ENCODE measurements around the gene APH1B.

APH1B gene

DNA sequence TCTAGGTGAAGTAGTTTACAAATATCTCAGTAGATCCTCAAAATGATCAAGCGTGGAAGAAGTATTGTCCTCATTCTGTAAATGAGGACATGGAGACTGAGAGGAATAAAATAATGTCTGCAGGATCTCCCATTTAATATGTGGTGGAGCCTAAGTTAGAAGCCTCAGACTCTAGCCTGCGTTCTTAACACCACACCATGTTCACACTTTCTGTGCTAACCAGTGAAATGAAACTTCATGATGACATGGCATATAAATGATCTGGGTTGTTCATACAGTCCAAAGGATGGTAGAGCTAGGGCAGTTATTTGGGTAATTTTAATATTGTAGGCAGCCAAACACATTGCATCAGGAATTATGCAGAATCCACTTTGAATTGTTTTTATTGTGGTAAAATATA, 25.1 kb upstream of the APH1B start:
- DNase-seq (ENCODE audit: low read depth), result no peak

DNA sequence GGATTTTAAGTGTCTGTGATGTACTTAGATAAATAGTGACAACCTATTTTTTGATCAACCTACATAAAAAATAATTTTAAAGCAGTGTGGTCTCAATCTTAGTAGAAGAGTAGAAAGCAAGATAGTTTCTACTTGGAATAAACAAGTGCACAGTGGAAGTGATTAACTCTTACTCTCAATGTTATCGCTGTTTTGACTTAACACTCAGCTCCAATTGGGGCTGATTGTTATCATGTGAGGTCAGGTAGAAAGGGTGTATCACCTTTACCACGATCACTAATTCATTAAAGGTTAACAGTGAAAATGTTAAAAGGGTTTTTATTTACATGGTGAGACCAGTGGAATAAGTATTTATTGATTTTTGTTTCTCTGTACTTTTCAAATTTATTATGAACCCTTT, 22.4 kb upstream of the APH1B start:
- no peak for DNase-seq (ENCODE audit: low read depth)

DNA sequence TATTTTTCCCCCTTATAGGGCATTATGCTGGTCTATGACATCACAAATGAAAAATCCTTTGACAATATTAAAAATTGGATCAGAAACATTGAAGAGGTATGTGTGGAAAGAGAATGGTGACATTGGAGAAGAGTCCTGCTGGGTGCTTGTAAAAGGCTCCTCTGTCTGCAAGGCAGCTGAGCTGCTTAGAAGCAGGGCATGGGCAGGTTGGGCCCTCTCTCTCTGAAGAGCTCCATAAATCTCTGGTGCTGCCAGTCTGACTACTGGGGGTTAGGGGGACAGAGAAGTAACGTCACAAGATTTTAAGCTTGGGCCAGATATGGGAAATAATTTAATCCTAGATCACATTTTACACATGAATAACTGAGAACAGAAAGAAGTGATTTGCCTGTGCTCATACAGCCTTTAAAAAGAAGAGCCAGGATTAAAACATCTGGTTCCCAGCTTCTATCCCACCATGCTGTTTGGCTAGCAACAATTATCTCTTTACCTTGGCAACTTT, 21.9 kb upstream of the APH1B start:
- no peak for DNase-seq (ENCODE audit: low read depth)

DNA sequence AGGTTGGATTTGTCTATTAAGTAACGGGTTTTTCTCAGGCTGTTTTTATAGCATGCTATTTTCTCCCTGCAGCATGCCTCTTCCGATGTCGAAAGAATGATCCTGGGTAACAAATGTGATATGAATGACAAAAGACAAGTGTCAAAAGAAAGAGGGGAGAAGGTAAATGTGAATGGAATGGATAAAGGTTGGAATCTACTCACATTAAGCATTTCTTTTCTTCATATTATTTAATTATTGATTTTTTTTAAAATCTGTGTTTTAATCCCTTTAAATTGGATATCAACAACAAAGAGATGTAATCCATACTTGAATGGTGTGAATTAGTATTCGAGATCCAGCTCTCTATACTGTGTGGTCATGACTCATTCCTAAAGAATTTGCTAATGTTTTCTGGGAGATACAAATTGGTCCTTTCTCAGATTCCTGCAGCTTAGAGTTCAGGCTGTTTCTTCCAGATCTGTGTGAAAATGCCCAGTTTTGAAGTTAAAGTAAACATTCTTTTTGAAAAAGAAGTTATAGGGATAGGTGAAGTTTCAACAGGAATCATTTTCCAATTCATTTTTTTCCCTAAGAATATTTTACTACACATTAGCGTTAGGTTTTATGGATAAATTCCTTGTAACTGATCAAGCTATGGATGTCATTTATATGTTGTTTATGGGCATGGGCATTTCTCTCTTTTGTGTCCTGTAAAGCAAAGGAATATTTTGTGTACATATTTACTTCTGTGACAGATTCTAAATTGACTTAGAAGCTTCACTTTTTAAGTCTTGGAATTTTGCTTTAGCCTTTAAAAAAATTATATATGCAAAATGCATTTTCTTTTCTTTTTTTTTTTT, 20.8 kb upstream of the APH1B start:
- DNase-seq (ENCODE audit: low read depth), result no peak

DNA sequence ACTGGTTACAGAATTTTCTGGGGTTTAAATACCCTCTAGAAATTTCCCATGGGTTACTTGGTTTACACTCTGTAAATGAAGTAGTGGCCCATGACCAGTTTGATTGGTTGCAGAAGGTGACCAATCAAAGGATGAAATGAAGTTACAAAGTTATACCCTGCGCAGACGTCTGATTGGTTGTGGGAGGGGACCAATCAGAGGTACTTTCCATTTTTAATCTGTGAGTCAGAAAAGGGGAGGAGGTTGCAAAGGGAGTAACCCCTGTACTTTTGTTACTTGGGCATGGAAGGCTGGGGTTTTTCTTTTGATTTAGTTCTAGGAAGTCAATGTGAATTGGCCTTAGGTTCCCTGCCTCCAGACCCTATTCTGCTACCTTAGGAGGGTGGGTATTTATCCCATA, 18.7 kb upstream of the APH1B start:
- DNase-seq (ENCODE audit: low read depth), result no peak

DNA sequence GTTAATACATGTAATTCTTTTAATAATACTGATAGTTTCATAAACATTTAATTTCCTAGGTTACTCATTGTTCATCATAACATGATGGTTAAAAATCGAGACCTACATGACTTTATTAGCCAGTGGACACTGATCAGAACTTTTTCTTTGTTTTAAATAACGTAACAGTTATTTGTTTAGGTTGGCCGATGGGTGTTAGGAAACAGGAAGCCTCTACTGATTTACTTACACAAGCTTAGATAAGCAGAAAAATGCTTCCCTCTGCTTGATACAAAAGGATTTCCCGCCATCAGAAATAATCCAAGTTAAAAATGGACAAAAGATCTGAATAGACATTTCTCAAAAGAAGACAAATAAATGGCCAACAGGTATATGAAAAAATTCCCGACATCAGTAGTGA, 16.6 kb upstream of the APH1B start:
- no peak for DNase-seq (ENCODE audit: low read depth)

DNA sequence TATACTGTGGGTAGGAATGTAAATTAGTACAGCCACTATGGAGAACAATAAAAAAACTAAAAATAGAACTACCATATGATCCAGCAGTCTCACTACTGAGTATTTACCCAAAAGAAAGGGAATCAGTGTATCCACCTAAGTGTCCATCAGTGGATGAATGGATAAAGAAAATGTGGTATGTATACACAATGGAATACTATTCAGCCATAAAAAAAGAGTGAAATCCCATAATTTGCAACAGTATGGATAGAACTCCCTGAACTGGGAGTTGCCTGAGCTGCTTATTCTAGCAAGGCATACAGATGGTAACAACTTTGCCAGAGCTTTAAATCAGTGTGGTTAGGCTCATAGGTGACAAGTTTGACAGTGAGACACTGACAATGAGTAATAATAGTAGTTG, 16.1 kb upstream of the APH1B start:
- no peak for DNase-seq (ENCODE audit: low read depth)

DNA sequence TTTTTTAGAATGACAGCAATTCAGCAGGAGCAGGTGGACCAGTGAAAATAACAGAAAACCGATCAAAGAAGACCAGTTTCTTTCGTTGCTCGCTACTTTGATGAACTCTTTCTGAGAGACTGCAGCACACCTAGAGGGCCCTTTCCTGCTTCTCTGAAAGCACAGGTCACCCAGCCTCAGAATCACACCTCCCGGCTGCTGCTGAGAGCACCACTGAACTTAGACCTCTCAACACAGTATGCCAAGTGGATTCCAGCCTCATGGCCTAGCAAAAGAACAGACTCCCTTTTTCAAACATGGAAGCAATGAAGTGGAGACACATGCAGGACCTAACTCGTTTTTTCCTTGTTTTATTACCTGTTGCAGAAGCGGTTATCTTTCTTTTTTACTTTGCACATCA, 13.9 kb upstream of the APH1B start:
- DNase-seq (ENCODE audit: low read depth), result no peak

DNA sequence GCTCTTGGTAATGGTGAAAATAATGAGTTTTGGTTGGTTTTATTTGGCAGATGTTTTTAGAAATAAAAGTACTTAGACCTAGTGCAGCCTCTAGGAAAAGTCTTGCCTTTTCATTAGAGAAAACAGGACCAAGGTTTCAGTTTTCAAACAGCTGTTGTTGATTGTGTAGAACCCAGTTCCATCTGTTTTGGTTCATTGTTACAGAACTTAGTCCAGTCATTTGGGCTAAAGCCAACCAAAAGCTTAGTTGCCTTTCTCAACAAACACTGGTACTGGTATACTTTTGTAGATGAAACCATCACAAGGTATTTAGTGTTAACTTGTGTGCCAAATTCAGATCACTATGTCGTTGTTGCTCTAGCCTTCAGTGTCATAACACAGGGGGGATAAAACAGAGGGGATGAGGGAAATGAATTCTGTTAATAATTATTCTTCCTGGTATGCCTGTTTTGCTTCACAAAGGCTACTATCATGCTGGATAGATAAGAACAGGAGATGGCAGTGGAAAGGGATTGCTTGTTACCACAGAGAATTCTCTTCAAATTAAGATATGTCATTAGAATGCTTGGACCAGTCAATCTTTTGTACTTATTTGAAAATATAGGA, 12.6 kb upstream of the APH1B start:
- DNase-seq (ENCODE audit: low read depth), result no peak

DNA sequence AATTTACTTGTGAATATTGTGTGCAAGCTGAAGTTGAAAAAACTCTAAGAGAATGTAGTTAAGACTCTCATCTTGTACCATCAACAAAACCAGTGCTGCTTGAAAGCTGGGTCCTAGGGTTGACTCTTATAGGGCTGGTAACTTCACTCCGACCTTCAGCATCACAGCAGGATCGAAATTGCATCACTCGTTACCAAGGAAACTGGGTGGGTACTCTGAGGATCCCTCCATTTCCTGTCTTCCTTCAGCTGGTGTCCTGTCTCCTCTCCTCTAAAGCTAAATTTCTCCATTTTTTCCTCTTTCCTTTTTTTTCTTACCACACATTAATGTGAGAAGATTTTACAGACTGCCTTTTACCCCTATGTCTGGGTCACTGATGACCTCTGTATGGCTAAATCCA, 3.0 kb upstream of the APH1B start:
- no peak for DNase-seq (ENCODE audit: low read depth)

DNA sequence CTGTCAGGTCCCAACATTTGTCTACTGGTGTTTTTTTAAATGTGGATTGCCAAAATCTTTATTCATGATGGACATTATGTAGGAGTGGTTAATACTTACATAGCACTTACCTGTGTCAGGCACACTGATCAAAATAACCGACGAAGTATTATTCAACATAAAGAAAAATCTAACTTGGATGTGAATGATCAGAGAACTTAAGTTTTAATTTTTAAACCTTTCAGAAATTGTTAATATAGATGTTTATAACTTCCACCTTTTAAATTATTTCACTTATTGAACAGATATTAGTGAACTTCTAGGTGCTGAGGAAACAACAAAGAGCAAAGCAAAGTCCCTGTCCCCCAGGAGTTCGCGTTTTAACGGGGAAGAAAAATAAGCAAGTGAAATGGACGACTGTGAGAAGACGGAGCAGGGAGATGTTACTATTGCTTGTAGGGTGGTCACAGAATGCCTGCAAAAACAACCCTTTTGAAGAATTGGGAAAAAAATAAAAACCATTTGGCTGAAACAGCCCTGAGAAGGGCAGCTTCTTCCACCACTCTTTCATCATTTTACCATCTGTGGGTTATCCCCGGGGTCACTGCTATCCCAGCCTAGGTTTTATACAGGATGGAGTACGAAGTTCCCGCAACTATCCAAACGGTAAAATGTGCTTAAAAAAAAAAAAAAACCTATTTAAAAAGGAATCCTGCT, 915 bp upstream of the APH1B start:
- DNase-seq (ENCODE audit: low read depth), result no peak

DNA sequence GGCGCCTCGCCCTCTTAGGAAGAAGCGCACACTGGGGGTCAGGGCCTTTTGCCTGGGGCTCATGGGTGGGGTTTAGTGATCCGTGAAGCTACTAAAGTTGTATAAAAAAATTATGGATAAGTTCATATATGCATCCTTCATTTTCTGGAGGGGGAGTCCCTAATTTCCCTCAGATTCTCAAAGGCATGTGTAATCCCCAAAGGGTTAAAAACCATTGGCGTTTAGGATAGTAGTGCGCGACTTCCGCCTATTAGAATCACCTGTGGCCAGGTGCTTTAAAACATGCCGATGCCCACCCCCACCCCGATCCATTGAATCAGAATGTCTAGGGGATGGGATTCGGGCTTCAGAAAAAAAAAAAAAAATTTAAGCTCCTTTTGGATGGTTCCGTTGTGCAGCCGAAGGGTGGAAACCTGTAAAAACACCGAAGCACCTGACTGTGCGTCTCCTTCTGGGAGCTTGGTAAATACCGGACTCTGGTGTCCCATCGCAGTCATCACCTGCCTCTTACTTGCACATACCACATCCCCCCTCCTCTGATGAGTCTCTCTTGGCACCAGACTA, 570 bp downstream of the APH1B start:
- no peak for DNase-seq (ENCODE audit: low read depth)

DNA sequence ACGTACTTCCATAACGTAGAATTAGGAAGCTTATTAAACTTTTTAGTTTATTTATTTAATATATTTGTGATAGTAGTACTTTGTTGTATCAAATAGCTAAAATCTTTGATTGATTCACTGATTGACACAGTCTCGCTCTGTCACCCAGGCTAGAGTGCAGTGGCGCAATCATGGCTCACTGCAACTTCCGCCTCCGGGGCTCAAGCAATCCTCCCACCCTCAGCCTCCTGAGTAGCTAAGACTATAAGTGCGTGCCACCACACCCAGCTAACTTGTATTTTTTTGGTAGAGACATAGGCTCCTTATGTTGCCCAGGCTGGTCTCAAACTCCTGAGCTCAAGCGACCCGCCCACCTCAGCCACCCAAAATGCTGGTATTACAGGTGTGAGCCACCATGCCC, 5.7 kb downstream of the APH1B start:
- no peak for DNase-seq (ENCODE audit: low read depth)

DNA sequence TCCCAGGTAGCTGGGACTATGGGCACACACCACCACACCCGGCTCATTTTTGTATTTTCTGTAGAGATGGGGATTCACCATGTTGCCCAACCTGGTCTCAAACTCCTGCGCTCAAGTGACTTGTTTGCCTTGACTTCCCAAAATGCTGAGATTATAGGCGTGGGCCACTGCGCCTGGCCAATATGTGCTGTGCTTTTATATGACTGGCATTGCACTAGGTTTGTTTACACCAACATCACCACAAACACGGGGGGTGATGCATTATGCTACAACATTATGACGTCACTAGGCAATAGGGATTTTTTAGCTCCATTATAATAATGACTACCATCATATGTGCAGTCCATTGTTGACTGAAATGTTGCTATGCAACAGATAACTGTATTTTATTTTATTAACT, 6.9 kb downstream of the APH1B start:
- no peak for DNase-seq (ENCODE audit: low read depth)

DNA sequence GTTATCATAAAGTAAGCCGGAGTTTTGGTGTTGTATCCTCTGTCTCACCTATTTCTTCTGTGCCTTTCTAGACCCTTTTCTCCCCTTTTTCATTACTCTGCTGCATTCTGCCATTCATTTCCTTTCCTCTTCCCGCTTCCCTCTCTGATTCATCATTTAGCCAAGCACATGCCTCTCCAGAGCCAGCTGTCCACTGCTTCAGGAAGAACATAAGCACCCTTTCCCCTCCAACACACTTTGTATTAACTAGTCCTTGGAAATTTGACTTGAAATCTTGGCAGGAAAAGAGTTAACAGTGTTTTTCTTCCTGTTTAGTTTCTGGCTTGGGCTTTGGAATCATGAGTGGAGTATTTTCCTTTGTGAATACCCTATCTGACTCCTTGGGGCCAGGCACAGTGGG, 9.7 kb downstream of the APH1B start:
- no peak for DNase-seq (ENCODE audit: low read depth)

DNA sequence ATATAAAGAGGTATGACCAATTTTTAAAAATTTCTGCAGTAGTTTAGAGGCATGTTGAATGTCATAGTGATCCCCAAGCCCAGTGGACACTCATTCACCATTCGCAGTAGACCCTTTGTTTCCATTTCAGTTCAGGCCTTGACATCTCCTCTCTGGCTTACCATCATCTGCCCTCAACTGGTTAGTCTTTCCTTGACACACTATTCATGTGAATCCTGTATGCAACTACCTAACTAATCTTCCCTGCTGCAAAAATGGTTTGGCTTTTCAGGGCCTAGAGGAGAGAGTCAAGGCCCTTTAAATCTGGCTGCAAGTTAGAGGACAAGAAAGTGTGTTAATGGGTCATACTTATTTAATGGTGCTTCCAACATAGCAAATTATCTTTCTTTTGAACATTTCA, 10.9 kb downstream of the APH1B start:
- DNase-seq (ENCODE audit: low read depth), result no peak

DNA sequence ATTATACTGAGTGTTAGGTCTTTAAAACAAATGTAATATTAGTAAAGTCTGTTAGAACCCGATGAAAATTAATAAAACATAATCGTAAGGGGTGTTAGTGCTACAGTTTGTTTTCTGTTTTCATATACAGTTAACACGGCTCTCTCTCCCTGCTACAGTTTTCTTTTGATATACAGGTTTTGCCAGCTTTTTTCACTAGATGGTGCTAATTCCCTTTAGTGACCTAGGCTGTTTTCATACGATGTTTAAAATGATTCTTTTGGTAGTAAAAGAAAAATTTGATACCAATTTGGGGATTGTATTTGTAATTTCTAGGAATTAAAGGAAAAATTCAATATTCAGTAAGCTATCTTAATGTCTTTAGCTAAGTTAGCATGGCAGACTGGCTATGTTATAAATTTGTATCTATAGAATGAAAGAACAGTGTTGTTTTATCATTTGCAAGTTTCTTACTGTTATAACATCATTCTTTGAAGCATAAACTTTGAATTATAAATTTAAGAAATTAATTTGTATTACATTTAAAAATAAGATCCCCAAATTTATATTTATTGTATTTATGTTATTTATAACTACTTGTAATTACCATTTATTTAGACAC, 11.5 kb downstream of the APH1B start:
- no peak for DNase-seq (ENCODE audit: low read depth)

DNA sequence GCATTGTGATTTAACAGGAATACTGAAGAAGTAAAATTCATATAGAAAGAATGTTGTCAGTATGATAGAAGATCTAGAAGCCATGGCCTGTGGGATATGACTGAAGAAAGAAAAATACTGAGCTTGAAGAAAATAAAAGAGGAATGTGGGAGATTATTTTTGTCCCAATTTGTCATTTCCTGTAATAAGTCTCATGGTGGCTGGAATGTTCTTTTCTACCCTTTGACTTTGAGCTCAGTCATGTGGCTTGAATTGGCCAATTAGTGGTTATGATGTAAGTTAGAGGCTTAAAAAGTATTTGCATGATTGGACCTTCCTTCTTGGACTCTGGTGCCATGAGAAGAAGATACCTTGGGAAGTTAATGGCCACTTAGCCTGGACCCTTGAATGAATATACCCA, 14.1 kb downstream of the APH1B start:
- no peak for DNase-seq (ENCODE audit: low read depth)

DNA sequence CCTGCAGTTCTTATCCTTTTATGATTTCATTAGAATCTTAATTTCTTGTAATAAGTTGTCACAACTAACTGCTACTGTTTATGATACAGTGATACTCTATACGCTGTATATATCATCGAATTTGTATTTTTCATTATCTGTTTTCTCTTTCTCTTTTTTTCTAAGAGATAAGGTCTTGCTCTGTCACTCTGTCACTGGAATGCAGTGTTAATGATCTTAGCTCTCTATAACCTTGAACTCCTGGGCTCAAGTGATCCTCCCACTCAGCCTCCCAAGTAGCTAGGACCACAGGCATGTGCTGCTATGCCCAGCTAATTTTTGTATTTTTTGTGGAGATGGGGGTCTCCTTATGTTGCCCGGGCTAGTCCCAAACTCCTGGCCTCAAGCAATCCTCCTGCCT, 14.8 kb downstream of the APH1B start:
- no peak for DNase-seq (ENCODE audit: low read depth)

DNA sequence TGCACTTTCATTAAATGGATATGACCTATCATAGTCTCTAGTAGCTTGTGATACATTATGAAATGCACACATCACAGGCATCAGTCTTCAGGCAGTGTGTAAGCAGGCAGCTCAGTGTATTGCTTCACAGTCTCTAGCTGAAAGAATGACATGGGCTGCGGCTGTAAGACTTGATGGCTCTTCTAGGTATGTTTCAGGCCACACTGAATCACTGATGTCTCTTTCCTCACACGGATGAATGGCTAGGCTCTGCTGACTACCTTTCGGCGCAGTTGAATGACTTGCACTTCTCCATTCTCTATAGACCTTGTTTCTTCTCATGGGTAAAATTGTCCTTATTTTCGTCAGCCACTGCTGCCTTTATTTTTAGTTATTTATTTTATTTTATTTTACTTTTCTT, 15.4 kb downstream of the APH1B start:
- DNase-seq (ENCODE audit: low read depth), result no peak

DNA sequence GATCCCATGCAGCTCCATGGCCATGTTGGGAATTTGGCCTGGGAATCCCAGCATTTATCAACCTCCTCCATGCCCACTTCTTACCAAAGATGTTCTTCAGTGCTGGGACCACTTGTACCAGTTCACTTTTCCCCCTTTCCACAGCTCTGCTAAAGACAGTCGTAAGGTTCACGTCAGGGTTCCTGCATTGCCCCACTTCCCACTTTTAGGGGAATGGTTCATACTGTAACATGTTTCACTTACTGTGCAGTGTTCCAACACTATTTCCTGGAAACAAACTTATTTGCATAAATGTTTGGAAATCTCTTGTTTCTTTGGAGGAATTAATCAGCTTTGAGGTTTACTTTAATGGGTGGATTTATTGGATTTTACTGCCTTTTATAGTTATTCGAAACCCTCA, 17.0 kb downstream of the APH1B start:
- DNase-seq (ENCODE audit: low read depth), result no peak

DNA sequence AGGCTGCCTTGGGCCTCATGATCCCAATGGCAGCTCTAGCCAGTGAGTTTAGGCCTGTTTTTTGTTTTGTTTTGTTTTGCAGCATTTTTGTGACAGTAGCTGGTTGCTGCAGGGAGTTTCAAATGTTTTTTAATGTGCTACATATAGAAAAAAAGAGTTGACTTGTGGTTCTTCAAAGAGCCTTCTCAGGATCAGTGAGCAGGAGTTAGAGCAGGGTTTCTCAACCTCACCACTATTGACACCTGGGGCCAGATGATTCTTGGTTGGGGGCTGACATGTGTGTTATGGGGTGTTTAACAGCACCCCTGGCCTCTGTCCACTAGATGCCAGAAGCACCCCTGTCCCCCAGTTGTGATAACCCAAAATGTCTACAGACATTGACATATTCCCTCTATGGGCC, 17.9 kb downstream of the APH1B start:
- DNase-seq (ENCODE audit: low read depth), result no peak

DNA sequence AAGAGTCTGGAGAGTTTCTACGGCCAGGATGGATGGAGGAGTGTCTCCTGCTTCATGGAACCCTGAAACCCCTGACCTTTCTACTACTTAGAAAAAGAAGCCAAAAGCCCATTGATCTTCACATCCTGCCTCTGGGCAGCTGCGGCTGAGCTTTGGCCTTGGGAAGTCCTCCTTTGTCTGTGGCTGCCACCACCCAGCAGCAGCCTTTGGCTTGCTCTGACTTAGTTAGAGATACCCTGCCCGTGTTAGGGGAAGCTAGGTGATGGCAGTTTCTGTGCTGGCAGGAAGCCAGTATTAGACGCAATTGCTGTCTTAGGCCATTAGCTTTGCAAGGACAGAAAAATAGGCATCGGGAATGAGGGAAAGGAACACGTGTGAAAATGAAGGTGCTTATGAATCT, 18.8 kb downstream of the APH1B start:
- no peak for DNase-seq (ENCODE audit: low read depth)
